Testis (tissue), 5 donors: ENCODE results near the gene SNX21. TPM values are rescaled to one million over a fixed set of nuclear protein-coding genes. Genes with fewer than 3 reads are reported as not detected.
A peak's percentile ranks its signal among the peaks of the same experiment; 100 is the strongest.
"Not testable (repeated sequence)": the region's sequence is repeated elsewhere in the genome, so short reads cannot be mapped to it uniquely, and the experiment has no call there.

Experiments used
- DNase-seq: peaks from one replicate; pipeline ENCODE4 v3.0.0-alpha.2; 2019
- H3K27ac ChIP-seq, 2 donors: fragments of 200-600 bp; sonication (generic); one replicate each; pipeline ENCODE4 v1.5.1; 2019
- H3K27me3 ChIP-seq: fragments of 200-600 bp; sonication (generic); one replicate; pipeline ENCODE4 v1.5.1; 2019
- H3K36me3 ChIP-seq: fragments of 200-600 bp; sonication (generic); one replicate; pipeline ENCODE4 v1.5.1; 2017; ENCODE audit warnings: low read depth; ENCODE audit errors: missing control alignments
- H3K4me1 ChIP-seq: fragments of 200-600 bp; sonication (generic); one replicate; pipeline ENCODE4 v1.5.1; 2019
- H3K4me3 ChIP-seq, 2 donors: fragments of 200-600 bp; sonication (generic); one replicate each; pipeline ENCODE4 v1.5.1; 2017 to 2019
- H3K9me3 ChIP-seq: fragments of 200-600 bp; sonication (generic); one replicate; pipeline ENCODE4 v1.5.1; 2017
- POLR2A ChIP-seq: fragments of 450-650 bp; IDR thresholded peaks from one replicate; pipeline ENCODE4 v1.6.1; 2017; ENCODE audit warnings: antibody characterized with exemption, mild to moderate bottlenecking, moderate library complexity
- WGBS, 2 donors: methylation state at CpG; one replicate each; pipeline ENCODE4 v1.1.5; 2018; 5-methylcytosine and 5-hydroxymethylcytosine counted together
- intact Hi-C: fragments of 100-400 bp; cut with DNase I; formaldehyde crosslinking; loops from one replicate; pipeline ENCODE4 v1.15.1; 2023; ENCODE audit warnings: low total_unique reads
- long read RNA-seq, 2 donors: transcript quantifications; one replicate each; lab custom pipeline, GENCODE V29; 2026
- polyA plus RNA-seq: library from polyadenylated mRNA; stranded (reverse); fragments of 350-450 nt; fragmentation: Illumina TruSeq; extraction: RNeasy Lipid Tissue Mini Kit (QIAGEN cat#74804); gene quantifications from one replicate; pipeline ENCODE4 v1.2.3, GENCODE V29; 2014; ENCODE audit warnings: low read depth, low replicate concordance; ENCODE audit not compliant: insufficient read depth
- total RNA-seq, 2 donors: library from RNA; depleted of rRNA; stranded (reverse); fragments of >200 nt; gene quantifications; one replicate each; pipeline ENCODE4 v1.2.3, GENCODE V29; 2016
- TF ChIP-seq, protein P1 (sequence below), 3 experiments: fragments of 450-650 bp in 2 of 3; fragments of 200-600 bp in 1 of 3; sonication (generic) in 1 of 3; IDR thresholded peaks; one replicate each; pipeline ENCODE4 v1.5.1; 2016 to 2019; ENCODE audit warnings: antibody characterized with exemption in 3 of 3, mild to moderate bottlenecking in 2 of 3, moderate library complexity in 1 of 3

The SNX21 gene
- total RNA-seq (10 to 100 TPM; 77.9 to 82.4 TPM), polyA plus RNA-seq (23.9 TPM)
- long read RNA-seq, donor 1, transcript SNX21-202 (3 exons, 3,106 nt) = major isoform, 5 of 19 reads
- long read RNA-seq, donor 1, partial matches to known transcripts = 7 of 19 reads
- long read RNA-seq, donor 1, other reads (novel, unspliced or antisense) = 0 of 19 reads
- long read RNA-seq, donor 2, partial matches to known transcripts = 0 of 7 reads
- long read RNA-seq, donor 2, other reads (novel, unspliced or antisense) = 0 of 7 reads

DNA sequence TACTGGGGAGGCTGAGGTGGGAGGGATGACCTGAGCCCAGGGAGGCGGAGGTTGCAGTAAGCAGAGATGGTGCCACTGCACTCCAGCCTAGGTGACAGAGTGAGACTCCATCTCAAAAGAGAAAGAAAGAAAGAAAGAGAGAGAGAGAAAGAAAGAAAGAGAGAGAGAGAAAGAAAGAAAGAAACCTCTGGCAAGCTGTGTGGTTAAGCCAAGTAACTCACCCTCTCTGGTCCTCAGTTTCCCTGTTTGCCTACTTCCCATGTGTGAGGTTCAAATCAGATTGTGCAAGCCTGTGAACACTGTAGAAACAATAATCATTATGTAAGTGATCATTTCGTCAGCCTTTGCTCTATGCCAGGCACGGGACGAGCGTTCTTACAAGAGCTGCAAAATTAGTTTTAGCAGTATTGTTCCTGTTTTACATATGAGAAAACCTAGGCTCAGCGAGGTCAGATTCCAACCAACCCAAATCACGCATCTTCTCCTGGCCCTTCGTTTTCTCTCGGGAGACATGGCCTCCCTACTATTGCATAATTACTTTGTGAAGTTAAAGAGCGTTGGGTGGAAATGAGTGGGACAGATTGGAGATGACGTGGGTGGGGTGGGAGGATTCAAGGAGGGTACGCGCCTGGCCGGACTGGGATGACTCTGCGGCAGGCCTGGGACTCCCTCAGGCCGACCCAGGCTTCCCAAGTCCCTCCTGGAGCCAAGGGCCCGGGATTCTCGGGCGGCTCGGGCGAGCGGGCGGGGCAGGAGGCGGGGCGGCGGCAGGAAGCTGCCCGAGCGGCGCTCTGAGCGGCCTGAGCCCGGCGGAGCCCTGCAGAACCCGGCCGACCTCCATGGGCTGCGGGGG lies at the start of gene SNX21:
Gene SNX21 (plus strand): TSS at position 770 of the 853 bp plus-strand sequence. CDS start 121 bp downstream, outside the sequence.
- no peaks in the 10 kb centered on the region for H3K27me3 ChIP-seq
- peak within 1 kb of the TSS; percentile 83 to 84 for H3K4me3 ChIP-seq
- DNase-seq = peak; percentile 85
- no peaks in the 10 kb centered on the region for H3K36me3 ChIP-seq
- TF ChIP-seq POLR2A = no peak
- TF ChIP-seq, protein P1, sequence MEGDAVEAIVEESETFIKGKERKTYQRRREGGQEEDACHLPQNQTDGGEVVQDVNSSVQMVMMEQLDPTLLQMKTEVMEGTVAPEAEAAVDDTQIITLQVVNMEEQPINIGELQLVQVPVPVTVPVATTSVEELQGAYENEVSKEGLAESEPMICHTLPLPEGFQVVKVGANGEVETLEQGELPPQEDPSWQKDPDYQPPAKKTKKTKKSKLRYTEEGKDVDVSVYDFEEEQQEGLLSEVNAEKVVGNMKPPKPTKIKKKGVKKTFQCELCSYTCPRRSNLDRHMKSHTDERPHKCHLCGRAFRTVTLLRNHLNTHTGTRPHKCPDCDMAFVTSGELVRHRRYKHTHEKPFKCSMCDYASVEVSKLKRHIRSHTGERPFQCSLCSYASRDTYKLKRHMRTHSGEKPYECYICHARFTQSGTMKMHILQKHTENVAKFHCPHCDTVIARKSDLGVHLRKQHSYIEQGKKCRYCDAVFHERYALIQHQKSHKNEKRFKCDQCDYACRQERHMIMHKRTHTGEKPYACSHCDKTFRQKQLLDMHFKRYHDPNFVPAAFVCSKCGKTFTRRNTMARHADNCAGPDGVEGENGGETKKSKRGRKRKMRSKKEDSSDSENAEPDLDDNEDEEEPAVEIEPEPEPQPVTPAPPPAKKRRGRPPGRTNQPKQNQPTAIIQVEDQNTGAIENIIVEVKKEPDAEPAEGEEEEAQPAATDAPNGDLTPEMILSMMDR (IDR thresholded peaks at IDR 0.05) = no peak
- H3K27ac ChIP-seq = peak within 1 kb of the TSS; percentile 92 to 95
- intact Hi-C loops = no loop called here
- peaks cover 33% of the 10 kb centered on the region for H3K4me1 ChIP-seq
- no peaks in the 10 kb centered on the region for H3K9me3 ChIP-seq
- WGBS, 2 donors = 3 to 7% methylated on average over 11 to 35 of the region's 35 CpGs

DNA sequence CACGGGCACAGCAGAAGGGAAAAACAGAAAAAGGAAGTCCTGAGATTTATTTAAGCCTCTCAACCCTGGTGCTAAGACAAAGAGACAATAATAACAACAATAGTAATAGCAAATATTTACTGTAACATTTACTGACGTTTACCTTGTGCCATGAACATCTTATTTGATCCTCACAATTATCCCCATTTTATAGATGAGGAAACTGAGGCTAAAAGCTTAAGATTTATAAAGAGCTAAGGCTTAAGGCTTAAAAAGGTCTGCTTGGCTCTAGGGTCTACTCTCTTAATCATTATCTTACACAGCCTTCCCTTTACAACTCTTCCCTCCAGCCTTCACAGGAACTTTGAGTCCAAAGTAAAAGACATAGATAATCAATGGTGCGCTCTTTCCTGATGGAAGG lies 45.2 kb upstream of the SNX21 start:
- Histone ChIP-seq H3K36me3 (no peaks in the 10 kb centered on the region), H3K4me3 (no peak overlapping the region), H3K27ac (no peak overlapping the region), H3K27me3 (no peaks in the 10 kb centered on the region), H3K4me1 (no peaks in the 10 kb centered on the region), H3K9me3 (no peaks in the 10 kb centered on the region)
- TF ChIP-seq POLR2A = no peak
- TF ChIP-seq, protein P1 (IDR thresholded peaks at IDR 0.05) = no peak
- intact Hi-C loops = no loop called here
- 72 to 74% methylated on average over 3 of the region's 3 CpGs for WGBS, 2 donors
- DNase-seq = no peak

DNA sequence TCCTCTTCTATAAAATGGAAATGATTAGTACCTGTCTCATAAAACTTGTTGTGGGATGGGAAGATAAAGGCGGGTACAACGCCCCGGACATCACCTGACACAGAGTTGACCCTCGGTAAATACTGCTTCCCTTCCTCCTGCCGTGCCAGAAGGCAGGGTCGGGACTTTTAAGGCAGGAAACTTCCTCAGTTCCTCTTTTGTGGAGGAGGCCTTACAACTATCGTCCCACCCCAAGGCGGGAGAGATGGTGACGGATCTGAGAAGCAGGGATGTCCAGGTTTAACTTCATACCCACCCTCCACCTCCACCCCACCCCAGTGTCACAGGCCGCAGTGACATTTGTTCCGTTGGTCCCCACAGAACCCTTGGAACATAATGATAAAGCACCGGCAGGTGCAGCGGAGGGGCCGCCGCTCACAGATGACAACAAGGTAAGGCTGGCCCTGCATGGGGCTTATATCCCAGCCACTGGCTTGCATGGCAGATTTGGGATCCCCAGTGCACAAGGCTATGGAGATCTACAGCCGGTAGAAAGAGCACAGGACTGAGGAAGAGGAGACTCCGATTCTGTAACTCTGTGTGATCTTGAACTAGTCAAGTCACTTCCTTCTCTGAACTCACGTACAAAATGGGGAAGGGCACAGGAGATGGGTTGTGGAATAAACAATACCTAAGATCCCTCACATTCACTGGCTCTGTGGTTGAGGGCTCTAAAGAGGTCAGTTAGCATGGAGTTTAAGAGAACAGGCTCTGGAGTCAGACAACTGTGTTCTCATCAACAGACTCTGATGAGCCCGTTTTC lies 41.1 kb upstream of the SNX21 start:
- Histone ChIP-seq H3K4me1 (no peaks in the 10 kb centered on the region), H3K27ac (peak overlapping the region; percentile 77 to 83), H3K27me3 (no peaks in the 10 kb centered on the region), H3K4me3 (peak overlapping the region; percentile 91 to 96), H3K9me3 (no peaks in the 10 kb centered on the region), H3K36me3 (no peaks in the 10 kb centered on the region)
- intact Hi-C loops = no loop called here
- WGBS, 2 donors = 14 to 21% methylated on average over 18 to 19 of the region's 19 CpGs
- TF ChIP-seq, protein P1 (IDR thresholded peaks at IDR 0.05) = no peak
- no peak for TF ChIP-seq POLR2A
- no peak for DNase-seq

- intact Hi-C loops = no loop called here
- Histone ChIP-seq H3K27me3 (no peaks in the 10 kb centered on the region), H3K4me1 (no peaks in the 10 kb centered on the region), H3K9me3 (no peaks in the 10 kb centered on the region), H3K27ac (no peak overlapping the region), H3K4me3 (no peak overlapping the region), H3K36me3 (no peaks in the 10 kb centered on the region)
- TF ChIP-seq POLR2A = no peak
- TF ChIP-seq, protein P1 (IDR thresholded peaks at IDR 0.05) = no peak
- no peak for DNase-seq
- WGBS, 2 donors = 87 to 94% methylated on average over 11 of the region's 11 CpGs
Observed at GRCh38 chr20:45796337-45797065, 37.1 kb upstream of the SNX21 start.

DNA sequence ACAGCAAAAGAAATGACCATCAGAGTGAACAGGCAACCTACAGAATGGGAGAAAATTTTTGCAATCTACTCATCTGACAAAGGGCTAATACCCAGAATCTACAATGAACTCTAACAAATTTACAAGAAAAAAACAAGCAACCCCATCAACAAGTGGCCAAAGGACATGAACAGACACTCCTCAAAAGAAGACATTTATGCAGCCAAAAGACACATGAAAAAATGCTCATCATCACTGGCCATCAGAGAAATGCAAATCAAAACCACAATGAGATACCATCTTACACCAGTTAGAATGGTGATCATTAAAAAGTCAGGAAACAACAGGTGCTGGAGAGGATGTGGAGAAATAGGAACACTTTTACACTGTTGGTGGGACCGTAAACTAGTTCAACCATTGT lies 36.1 kb upstream of the SNX21 start:
- H3K27ac ChIP-seq, H3K4me1 ChIP-seq, intact Hi-C loops, H3K27me3 ChIP-seq, H3K9me3 ChIP-seq, H3K4me3 ChIP-seq, H3K36me3 ChIP-seq, DNase-seq: not testable (repeated sequence)
- no CpG with 5 or more reads among the region's 1 CpG for WGBS, 2 donors

- WGBS, 2 donors = 78 to 96% methylated on average over 3 of the region's 3 CpGs
- H3K36me3 ChIP-seq, H3K9me3 ChIP-seq, DNase-seq, H3K4me3 ChIP-seq, H3K4me1 ChIP-seq, intact Hi-C loops, H3K27me3 ChIP-seq, H3K27ac ChIP-seq: not testable (repeated sequence)
Observed at GRCh38 chr20:45797955-45798354, 35.6 kb upstream of the SNX21 start.
